Activated T-helper 1 cell treated with Interleukin-2 at 50 U/mL for 16 hours (primary cell): ENCODE results near the gene GADD45GIP1.
A peak's percentile ranks its signal among the peaks of the same experiment; 100 is the strongest.
"Not testable (repeated sequence)": the region's sequence is repeated elsewhere in the genome, so short reads cannot be mapped to it uniquely, and the experiment has no call there.

Source experiments
- DNase-seq: peaks from one replicate; pipeline ENCODE4 v3.0.0-alpha.2; 2020; ENCODE audit warnings: low read depth

The GADD45GIP1 gene

GRCh38 chr19:12939975-12940423 is 17.0 kb downstream of the GADD45GIP1 start:
- no peak for DNase-seq

GRCh38 chr19:12938779-12939601 is 18.0 kb downstream of the GADD45GIP1 start:
- DNase-seq, result no peak

GRCh38 chr19:12937927-12938778 is 18.9 kb downstream of the GADD45GIP1 start, which contains the start of gene CALR:
Gene CALR, plus strand, starts transcription at chr19:12938609. Its CDS starts 71 bp downstream, at chr19:12938680.
- peak; percentile 98 for DNase-seq

- DNase-seq, result no peak
Observed at GRCh38 chr19:12937093-12937926, 19.7 kb downstream of the GADD45GIP1 start.

GRCh38 chr19:12936582-12936981 is 20.4 kb downstream of the GADD45GIP1 start:
- no peak for DNase-seq

- DNase-seq, result no peak
Observed at GRCh38 chr19:12935071-12935470, 22.0 kb downstream of the GADD45GIP1 start.

DNA sequence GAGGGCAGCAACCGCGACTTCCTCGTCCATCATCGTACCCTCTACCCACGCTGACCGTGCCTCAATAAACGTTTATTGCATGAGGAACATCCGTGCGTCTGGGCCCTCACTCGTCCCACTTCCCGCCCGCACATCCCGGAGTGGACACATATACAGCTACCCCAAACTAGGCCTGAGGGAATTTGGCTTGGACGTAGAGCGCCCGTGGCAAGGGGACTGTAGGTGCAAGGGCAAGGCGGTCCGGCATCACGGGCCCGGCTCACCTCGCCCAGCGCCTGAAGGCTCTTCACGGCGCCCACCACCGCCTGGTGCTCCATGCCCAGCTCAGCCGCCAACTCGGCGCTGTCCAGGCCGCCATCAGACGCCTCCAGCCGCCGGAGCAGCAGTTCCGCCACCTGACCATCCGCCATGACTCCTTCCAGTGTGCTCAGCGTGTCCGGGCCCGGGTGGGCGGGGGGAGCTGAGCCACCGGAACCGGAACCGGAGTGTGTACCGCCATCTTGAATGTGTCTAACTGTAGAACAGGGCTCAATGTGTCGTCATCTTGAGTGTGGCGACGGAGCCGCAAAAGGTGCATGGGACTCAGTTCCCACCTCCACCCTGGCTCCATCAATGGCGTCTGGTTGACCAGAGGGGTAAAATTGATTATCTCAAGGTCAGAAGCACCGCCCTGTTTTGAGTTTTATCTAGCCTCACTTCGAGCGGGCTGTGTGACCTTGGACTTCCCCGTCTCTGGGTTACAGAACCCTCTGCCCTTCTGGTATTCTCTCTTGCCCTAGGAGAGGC is 23.5 kb downstream of the GADD45GIP1 start, which contains the start of gene FARSA:
Gene FARSA, minus strand, starts transcription at position 425 of the 786 bp plus-strand sequence. Its CDS starts 15 bp downstream, at position 410.
- DNase-seq, result peak; percentile 76

DNA sequence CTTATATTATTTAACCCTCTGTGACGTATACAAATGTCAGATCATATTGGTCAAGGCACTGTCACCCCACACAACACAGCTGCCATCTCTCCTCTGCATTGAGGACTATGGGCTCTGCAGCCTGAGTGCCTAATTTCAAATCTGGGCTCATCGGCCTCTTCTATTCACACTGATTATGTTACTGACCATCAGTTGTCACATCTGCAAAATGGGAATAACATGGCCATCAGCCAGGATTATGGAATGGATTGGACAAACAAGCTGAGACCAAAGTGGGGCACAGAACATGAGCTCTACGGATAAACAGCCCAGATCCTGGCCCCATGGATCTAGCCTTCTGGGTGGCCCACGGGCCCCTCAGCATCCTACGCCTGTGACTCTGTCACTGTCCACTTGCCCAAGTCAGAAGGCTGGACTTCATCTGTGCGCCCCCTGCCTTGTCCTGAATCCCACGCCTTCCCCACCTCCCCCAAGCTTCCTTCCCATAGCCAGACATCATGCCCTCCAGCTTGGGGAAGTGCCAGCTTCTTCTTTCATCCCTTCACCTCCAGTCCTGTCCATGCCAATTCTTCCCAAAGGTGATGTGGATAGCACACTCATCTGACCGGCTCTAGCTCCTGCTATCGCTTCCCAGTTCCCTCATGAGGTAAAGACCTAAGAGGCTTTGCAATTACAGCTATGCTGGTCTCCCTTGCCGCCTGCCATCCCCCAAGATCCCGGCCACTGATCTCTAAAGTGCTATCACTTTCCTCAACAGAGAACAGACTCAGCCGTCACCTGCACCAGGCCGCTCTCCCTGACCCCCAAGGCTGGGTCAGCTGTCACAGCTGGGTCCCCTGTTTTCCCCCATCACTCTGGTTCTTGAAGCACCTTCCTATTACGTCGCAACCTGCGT is 24.4 kb downstream of the GADD45GIP1 start:
- DNase-seq, result no peak

DNA sequence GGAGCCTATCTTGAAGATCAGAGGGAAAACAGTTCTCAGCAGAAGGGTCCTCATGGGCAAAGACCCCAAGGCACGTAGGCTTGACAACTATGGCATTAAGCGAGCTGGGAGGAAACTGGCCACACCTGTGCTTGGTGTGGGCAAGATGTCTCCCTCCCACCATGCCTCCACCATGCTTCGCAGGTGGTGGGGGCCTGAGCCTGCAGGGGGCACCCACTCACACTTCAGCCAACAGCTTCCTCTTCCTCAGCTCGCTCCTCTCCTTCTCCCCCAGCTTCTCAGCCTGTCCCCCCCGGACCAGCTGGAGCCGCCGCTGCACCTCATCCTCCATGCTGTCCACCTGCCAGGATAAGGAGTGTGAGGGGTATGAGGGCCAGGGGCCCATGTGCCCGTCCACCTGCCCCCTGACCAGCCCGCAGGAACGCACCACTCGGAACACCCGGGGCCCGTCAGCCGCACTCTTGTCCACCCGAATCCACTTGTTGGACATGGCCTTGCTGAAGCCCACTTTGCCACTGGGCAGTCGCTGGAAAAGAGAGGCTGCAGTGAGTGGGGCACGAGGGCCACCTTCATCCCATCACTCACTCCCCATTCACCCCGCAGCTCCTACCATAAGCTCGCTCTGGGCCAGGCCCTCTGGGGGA is 26.9 kb downstream of the GADD45GIP1 start:
- no peak for DNase-seq

DNA sequence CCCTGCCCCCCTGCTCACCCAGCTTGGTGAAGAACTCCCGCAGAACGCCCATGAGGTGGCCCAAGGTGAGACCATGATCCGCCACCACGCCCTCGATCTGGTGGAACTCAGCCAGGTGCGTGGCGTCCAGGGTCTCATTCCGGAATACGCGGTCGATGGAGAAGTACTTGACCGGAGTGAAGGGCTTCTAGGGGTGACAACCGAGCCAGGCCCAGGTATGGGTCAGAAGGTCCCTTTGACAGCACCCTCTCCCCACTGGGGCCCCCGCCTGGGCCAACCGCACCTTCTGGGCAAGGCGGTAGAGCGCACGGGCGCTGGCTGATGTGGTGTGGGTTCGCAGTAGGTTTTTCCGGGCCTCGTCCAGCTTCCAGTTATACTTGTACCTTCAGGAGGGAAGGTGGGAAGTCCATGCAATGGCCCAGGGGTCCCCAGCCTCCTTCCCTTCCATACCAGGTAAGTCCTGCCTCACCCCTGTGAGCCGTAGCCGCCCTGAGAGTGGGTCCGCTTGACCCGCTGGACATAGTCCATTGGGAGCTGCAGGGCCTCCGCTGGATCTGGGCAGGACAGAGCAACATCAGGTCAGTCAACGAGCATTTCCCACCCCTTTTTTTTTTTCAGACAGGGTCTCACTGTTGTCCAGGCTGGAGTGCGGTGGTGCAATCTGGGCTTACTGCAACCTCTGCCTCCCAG is 32.3 kb downstream of the GADD45GIP1 start:
- DNase-seq, result no peak

DNA sequence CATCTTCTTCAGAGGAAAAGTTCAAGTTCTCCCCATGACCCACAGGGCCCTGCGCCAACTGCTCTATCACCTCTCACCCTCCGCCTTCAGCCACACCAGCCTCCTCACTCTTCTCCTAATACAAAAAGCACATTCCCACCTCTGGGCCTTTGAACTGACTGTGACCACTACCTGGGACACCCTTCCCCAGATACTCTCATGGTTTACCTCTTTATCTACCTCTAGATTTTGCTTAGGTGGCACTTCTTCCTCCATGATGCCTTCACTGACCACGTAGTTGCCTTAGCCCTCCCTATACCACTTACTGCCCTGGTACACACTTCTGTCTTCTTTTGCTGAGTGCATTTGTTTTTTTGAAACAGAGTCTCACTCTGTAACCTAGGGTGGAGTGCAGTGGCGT is 34.1 kb downstream of the GADD45GIP1 start:
- DNase-seq, result no peak

GRCh38 chr19:12921047-12921446 is 36.0 kb downstream of the GADD45GIP1 start:
- DNase-seq, result no peak

DNA sequence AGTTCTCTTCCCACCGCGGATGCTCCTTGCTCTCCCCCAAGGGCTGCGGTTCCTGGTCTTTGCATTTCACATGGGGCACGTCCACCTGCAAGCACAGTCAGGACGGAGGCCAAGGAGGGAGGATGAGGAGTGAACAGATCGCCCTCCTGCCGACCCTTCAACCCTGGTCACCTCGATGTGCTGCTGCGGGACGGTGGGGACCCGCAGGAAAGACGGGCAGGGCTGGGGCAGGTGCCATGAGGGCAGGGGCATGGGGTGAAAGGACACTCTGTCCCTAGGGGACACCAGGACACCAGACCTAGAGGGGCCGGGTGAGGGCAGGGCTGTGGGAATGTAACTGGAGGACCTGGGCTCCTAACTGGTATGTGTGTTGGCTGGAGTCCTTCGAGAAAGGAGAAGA is 38.8 kb downstream of the GADD45GIP1 start:
- no peak for DNase-seq

GRCh38 chr19:12915860-12916259 is 41.2 kb downstream of the GADD45GIP1 start:
- not testable (repeated sequence) for DNase-seq

- DNase-seq, result peak; percentile 22
Observed at GRCh38 chr19:12913851-12914690, 43.0 kb downstream of the GADD45GIP1 start.

DNA sequence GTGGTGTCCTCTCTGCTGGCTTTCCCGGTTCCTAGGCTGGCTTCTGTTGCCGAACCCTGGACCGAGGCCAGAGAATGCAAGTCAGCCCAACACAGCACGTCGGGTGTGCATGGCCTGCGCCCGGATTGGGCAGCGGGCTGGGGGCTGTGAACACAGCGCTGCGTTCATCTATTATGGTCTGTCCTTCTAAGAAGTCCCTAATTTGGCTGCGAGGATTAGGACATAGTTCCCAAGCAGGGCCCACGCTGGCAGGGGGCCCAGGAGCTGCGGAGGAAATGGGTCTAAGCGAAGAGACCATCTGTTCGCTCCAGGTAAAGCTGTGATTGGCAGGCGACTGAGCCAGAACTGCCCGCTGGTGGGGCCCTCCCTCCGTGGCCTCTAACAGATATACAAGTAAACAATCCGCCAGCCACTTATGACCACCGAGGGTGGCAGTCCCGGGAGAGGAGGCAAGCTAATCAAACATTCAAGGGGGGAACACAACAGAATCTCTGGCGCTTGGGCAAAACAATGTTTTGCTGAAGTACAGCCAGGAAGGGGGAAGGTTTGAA is 43.9 kb downstream of the GADD45GIP1 start:
- no peak for DNase-seq

GRCh38 chr19:12912571-12912970 is 44.5 kb downstream of the GADD45GIP1 start:
- DNase-seq, result no peak

- DNase-seq, result no peak
Observed at GRCh38 chr19:12907166-12907565, 49.9 kb downstream of the GADD45GIP1 start.
